SIG-M5 treated with dmso at 0.1 percent for 504 hours (cell line): ENCODE results near the gene SP3.

Experiments
- DNase-seq: peaks from one replicate; lab custom pipeline; 2025; ENCODE audit not compliant: unreplicated experiment; lab: John Stamatoyannopoulos, UW

The SP3 gene

DNA sequence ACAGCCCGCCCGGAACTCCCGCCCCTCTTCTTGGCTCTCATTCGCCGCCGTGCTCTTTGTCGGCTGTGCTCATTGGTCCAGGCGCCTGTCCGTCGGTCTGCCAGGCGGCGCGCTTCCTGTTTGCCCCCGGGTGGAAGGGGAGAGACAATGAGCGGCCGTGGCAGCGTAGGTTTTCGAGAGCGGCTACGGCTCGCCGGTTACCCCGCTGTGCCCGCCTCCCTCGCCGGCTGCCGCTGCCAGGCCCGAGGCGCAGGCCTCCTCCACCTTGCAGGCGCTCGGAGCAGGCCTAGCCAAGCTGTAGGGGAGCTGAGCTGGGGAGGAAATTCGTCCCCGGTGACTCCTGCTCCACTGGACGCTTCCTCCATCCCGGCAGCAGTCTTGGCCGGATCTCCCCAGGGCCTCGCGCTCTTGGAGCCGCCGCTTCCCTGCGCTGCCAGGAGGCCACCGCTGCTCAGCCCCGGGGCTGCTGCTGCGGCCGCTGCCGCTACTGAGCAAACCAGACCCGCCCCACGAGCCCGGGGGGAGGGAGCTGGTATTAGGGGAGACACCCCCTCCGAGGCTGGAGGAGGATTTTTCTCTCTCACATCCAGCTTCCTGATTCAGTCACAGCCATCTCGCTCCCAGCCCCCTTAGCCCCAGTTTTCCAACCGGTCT lies at the start of gene SP3:
TSS of gene SP3 (minus strand) at position 2 of the 654 bp plus-strand sequence. CDS start 202 bp downstream, outside the sequence.
- DNase-seq, result peak; percentile 97

DNA sequence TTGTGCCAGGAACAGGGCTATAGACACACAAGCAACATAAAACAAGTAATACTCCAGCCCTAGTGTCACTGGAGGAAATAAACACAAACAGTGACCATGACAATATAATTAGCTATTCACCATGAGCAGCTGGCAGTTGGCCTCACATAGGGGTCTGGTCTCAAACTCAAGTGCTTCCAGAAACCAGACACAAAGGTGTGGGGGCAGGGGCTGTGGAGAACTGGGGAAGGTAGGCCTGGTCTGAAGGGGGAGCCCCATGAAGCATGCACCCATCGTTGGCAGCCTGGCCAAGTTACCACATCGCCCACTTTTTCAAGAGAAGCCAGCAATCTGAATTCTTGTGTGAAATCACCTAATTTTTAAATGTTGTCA lies 49.5 kb upstream of the SP3 start:
- no peak for DNase-seq

DNA sequence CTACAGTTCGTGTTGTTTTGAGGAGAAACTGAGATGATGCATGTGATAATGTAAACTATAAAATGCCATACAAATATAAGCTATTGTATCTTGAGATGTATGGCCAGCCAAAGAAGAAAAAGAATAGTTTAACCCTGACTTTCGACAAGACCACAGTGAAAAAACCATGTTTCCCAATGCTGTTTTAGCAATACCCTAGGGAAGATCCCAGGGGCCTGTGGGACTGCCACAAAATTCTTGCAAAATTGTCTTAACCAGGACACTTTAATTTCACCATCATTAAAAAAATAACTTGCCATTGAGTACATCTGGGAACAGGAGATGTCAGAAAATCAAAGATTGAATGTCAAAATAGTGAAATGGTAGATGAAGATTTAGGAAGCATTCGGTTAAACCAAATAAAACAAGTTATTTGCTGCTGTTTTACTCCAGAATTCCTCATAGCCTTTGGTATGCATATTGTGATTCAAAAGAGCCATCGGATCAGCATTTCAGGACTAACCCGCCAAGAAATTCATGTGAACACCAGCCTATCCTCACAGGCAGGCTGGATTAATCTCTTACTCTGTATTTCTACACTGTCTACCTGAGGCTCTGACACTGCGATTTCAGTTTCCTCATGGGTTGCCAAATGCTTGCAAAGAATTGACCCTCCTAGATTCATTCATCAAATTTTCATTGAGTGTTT lies 49.0 kb upstream of the SP3 start:
- no peak for DNase-seq

DNA sequence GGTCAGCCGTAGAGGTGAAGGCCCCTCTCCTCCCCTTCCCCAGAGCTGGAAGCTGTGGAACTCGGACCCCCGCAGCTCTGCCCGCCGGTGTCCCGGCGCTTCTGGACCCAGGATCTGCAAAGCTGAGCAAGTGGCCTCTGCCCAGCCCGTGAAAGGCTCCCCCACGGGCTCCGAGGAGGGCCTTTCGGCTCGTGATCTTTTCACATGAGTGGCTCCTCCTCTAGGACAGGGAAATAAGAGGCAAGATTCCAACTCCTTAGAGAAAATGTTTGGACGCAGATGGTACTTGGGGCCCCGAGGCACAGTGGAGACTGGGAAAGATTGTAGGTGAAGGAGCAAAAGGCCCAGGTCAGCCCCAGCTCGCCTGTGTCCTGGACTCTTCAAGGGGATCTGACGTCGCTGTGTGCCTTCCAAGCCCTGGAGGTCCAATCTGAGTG lies 48.2 kb upstream of the SP3 start:
- DNase-seq, result no peak

DNA sequence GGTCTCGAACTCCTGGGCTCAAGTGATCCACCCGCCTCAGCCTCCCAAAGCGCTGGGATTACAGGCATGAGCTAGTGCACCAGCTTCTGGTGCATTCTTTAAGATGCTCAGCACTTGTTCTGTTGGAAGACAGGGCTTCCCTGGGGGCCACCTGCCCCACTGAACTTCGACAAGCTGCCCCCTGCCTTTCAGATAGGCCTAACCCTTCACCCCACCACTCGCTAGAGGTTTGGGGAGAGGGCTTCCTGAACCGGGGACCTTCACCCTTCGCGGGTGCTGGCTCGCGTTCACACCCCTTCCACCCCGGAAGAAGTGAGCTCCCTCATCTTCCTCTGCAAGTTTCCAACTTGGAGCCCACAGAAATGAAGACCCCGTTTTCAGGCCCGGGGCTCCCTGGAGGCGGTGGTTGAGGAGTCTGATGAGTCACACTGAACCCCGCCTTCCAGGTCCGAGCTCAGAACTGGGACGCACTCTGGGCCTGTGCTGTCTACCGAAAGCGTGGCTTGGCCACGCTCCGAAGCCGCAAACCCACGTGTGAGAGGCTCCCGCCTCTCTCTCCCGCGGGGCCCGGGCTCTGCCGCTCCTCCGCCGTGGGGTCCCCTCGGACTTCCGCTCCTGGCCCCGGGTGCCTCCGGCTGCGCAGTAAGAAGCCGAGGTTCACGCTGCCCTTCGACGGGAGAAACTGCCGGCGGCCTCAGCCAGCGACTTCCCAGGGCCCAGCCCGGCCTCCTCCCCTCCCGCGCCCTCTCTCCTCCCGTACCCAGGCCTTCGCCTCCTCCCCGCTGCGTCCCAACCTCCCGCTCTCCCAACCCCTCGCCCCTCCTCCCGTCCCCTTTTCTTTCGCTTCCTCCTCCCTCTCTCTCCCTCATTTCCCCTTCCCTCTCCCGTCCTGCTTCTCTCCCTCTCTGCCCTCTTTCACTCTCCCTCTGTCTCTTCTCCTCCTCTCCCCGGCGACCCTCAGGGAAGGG lies 47.5 kb upstream of the SP3 start:
- DNase-seq, result peak; percentile 69

DNA sequence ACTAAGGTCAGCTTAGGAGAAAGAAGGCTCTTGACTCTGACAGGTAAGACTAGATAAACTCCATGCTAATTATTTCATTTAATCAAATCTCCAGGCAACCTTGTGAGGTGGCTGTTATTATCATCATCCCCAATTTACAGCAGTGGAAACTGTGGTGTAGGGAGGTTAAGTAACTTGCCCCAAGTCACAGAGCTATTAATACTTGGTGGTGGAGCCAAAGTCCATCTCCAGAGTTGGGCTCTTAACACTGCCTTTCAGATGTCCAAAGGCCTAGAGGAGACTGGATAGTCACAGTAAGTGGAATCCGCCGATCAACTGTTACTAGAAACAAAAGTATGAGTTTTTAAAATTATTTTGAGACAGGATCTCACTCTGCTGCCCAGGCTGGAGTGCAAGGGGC lies 46.6 kb upstream of the SP3 start:
- no peak for DNase-seq

DNA sequence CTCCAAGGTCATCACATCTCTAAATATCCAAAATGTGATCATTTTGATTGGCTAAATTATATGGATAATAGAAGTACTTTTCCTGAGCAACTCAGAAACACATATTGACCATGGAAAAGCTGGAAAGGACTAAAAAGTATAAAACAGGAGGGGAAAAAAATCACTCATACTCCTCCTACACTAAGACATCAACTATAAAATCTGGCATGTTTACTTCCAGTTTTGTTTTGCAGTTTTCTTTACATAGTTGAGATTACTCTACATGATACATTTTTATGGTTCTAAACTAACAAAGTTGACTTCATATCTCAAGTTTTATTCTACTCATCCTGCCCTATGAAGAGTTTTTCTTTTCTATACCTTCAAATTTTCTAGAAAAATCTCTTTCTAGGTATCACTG lies 46.0 kb upstream of the SP3 start:
- DNase-seq, result no peak

DNA sequence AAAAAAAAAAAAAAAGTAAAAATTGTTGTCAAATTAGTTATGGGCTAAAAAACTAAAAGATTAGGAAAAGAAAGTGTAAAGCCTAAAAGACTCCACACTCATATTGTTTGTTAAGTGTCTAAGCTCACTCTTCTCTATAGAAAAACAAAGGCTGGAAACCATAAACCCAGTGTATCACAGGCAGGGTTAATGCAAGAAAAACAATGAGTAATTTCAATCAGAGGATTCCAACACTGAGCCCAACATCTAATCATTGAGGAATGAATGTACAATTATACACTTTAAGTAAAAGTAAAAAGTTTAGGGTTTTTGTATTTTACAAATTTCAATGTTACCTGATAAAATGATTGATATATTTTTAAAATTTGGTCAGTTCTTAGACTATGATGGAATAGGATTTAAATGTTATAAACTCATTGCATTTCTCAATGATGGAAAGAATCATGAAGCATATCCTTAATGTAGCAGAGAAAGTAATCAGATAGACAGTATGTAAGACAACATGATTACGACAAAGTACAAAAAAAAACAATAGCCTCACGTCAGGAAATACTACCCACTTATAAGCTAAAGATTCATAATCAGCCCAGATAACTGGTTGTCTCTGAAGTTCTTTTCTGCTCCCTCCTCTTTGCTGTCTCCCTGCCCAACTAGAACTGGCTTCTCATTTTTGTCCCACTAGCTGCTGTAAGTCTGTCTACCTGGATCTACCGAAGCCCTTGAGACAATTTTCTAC lies 44.5 kb upstream of the SP3 start:
- DNase-seq, result no peak

DNA sequence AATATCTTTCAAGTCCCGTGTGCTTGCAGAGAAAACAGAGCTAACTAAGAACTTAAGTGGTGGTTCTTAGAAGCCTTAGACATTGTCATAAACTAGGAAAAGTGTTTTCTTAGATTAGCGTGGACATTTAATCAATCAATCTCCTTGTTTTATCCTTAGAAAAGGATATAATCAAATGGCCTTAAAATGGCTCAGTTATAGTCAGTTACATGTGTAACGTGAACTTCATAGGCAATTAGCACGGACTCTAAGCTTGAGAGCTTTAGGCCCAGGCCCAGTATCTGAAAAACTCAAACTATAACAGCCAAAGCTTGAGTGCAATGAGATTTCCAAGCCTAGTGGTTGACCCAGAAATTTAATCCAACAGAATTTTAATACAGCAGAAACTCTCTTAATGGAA lies 43.5 kb upstream of the SP3 start:
- DNase-seq, result no peak

DNA sequence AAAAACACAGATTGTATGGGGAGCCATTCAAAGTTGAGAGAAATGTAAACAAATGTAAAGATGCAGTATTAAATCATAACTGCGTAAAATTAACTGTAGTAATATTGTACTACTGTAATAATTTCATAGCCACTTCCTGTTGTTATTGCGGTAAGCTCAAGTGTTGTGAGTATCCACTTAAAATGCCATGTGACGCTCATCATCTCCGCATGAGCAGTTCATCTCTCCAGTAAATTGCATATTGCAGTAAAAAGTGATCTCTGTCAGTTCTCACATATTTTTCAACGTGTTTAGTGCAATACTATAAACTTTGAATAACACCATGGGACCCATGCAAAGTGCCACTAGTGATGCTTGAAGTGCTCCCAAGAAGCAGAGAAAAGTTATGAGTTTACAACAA lies 41.8 kb upstream of the SP3 start:
- DNase-seq, result no peak

DNA sequence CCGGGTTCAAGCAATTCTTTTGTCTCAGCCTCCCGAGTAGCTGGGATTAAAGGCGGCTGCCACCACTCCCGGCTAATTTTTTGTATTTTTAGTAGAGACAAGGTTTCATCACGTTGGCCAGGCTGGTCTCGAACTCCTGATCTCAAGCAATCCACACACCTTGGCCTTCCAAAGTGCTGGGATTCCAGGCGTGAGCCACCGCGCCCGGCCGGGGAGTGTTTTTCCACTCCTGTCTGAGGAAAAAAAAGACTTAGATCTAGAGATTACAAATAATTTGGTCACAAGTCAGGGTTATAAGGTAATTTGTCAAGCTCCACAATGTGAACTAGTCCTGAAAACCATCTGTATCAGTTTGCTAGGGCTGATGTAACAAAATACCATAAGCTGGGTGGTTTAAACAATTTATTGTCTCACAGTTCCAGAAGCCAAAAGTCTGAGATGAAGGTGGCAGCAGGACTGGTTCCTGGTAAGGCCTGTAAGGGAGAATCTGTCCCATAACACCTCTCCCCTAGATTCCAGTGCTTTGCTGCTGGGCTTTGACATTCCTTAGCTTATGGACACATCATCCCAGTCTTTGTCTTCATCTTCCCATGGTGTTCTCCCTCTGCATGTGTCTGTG lies 40.7 kb upstream of the SP3 start:
- no peak for DNase-seq

DNA sequence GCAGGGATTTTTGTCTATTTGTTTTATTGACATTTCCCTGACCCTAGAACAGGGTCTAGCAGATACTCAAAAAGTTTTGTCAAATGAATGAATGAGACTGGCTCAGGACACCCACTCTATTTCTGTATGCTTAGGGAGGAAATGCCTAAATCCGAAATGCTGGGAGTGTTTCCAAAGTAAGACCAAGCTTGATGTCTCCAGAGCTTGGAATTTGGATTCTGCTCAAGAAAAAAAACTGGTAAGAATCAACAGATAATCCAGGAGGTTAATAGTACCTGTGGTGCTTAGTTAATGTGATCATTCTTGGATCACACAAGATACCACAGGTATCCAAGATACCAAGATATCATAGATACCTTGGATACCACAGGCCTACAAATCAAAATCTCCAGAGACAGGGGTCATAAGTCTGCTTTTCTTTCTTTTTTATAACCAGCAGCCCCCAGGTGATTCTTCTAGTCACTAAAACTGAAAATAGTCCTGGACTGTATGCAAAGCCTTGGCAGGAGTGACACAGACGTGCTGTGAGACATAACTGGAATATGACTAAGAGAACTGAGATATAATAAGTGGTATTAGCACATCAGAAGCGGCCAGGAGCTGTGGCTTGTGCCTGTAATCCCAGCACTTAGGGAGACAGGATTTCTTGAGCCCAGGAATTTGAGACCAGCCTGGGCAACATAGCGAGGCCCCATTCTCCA lies 39.9 kb upstream of the SP3 start:
- DNase-seq, result no peak

DNA sequence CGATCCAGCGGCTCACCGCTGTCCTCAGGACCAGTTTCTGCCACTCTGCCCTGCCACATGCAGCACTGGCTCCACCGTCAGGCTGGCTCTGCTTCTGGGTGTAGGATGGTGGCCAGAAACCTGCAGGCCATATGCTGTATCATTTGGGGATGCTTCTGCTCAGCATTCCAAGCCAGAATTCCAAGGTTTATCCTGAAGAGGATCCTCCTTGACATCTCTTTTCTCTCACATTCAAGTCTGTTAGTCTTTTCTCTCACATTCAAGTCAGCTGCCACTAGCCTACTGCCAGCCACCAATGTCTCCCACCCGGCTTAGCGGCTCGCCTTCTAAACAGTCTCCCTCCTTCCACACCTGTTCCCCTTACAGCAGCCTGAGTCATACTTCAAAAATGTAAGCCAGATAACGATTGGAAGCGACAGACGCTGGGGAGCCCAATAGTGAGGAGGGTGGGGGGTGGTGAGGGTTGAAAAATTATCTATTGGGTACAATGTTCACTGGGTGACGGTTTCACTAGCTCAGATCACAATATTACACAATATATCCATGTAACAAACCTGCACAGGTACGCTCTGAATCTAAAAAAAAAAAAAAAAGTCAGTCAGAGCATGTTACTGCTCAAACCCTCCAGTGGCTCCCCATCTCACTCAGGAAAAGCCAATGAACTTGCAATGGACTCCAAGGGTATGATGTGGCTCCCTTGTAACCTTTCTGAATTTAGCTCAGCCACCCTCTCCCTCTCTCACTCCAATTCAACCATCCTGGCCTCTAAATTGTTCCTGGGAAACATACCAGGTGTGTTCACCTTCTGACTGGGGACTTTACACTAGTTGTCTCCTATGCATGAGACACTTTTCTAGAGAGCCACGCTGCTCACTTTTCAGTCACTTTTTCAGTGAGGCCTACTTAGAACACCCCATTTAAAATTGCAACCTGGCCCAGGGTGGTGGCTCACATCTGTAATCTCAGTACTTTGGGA lies 38.8 kb upstream of the SP3 start:
- no peak for DNase-seq

DNA sequence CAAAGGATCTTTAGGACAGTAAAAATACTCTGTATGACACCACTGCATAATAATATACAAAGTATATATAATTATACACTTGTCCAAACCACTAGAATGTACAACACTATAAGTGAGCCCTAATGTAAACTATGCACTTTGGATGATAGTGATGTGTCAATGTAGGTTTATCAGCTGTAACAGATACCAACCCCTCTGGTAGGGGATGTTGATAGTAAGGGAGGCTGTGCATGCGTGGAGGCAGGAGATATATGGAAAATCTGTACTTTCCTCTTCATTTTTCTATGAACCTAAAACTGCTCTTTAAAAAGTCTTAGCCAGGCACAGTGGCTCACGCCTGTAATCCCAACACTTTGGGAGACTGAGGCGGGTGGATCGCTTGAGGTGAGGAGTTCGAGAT lies 37.5 kb upstream of the SP3 start:
- no peak for DNase-seq

DNA sequence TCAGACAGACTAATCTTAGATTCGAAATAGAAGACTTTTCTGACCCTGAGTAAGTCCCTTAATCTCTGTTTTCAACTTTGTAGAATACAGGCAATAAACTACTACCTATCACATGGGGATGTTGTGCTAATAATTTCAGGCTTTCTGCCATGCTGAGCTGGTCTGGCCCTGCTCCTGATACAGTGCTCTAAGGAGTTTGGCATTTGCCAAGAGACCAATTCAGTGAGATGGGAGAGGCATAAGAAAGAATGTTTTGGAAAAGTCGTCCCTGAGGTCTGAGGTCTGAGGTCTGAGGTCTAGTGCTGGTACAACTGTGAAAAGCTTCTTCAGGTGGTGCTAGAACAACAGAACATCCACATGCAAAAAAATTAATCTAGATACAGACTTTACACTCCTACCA lies 35.9 kb upstream of the SP3 start:
- no peak for DNase-seq

DNA sequence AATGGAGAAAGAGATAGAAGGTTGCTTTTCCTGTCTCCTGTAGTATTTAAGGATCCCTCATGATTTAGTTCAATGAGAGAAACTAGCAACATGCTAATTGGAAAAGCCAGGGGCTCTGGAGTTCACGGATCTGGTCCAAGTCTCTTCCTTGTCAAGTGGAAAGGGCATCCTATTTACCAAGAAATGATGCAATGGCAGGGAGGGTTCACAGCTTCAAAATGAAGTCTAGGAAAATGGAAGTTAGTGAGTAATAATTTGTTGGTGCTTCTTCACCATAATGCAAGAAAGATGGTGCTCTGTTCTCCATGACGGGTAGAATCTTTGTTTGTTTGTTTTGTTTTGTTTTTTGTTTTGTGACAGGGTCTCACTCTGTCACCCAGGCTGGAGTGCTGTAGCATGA lies 34.6 kb upstream of the SP3 start:
- DNase-seq, result no peak

DNA sequence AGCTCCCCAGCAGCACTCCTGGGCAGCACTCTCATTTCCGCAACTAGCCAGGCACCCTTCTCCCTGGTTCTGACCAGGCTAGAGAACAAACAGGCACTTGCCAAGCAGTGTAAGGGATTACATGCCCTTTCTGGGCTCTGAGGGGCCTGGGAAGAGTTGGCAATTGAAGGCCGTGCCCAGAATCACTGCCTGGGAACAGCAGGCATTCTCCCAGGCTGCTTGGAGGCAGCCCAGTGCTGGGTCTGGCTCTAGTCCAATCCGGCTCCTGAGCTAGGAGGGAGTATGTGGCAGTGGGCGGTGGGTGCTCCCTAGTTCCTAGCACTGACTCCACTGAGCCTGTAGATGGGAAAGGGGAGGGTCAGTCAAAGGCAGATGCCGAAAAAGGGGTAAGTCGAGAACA lies 34.1 kb upstream of the SP3 start:
- no peak for DNase-seq

DNA sequence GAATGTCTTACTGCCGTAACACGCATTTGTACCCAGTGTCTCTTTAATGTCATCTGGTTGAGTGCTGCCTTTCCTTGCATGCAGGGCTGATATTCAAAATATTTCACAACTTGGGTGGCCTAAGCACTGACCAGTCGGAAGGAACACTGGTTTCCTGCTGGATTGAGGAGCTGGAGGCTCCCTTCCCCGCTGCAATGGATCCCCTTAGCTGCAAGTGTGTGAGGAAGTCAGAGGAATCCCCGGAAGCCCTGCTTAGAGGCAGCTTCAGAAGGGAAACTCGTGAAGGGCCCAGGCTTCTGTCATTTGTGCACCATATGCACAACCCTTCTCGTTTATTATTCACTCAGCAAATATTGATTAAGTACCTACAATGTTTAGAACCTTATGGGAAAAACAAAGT lies 33.2 kb upstream of the SP3 start:
- DNase-seq, result no peak

DNA sequence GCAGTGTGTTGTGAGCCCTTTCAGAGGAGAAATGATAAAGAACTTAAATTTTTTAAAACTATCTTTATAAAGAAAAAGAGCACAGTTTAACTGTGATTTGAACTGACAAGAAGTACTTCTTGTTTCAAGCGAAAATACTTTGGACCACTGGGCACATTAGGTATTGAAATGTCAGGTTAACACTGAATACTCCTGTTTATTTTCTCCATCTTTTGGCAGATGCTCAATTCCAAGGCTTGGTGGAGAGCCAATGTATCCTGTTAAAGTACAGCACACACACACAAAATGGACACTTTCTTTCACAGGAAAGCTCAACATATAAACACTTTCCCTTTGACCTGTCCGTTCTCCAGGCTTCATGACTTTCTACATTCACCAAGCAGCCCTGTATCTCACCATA lies 32.6 kb upstream of the SP3 start:
- no peak for DNase-seq
